Liver (tissue), 9 donors: ENCODE data around the gene RAC2. TPM values are rescaled to one million over a fixed set of nuclear protein-coding genes. Genes with fewer than 3 reads are reported as not detected.

Experiments
- DNase-seq: peaks from one replicate; pipeline ENCODE4 v3.0.0-alpha.2; 2017; ENCODE audit warnings: low spot score
- H3K27ac ChIP-seq, 2 donors: one replicate each; pipeline ENCODE4 v1.7.0; 2013; ENCODE audit warnings: inconsistent platforms in 2 of 2, low read length in 2 of 2, control low read depth in 1 of 2, low read depth in 1 of 2, mild to moderate bottlenecking in 1 of 2
- H3K27me3 ChIP-seq, 4 donors: one replicate each; pipeline versions ENCODE4 v1.6.1 to v1.7.0; 2013; ENCODE audit warnings: low read length in 3 of 4, inconsistent platforms in 1 of 4, mild to moderate bottlenecking in 1 of 4, moderate library complexity in 1 of 4; ENCODE audit not compliant: control insufficient read depth in 4 of 4, insufficient read depth in 4 of 4
- H3K36me3 ChIP-seq, 4 donors: one replicate each; pipeline versions ENCODE4 v1.6.1 to v1.7.0; 2013; ENCODE audit warnings: low read length in 3 of 4, mild to moderate bottlenecking in 3 of 4, low read depth in 1 of 4, moderate library complexity in 1 of 4; ENCODE audit not compliant: control insufficient read depth in 4 of 4, insufficient read depth in 3 of 4
- H3K4me1 ChIP-seq, 4 donors: one replicate each; pipeline versions ENCODE4 v1.6.1 to v1.7.0; 2013; ENCODE audit warnings: low read length in 3 of 4, mild to moderate bottlenecking in 3 of 4, moderate library complexity in 1 of 4; ENCODE audit not compliant: control insufficient read depth in 4 of 4, insufficient read depth in 4 of 4
- H3K4me3 ChIP-seq, 3 donors: one replicate each; pipeline versions ENCODE4 v1.6.1 to v1.7.0; 2013; ENCODE audit warnings: low read length in 3 of 3, control low read depth in 1 of 3, low read depth in 1 of 3, mild to moderate bottlenecking in 1 of 3
- H3K9ac ChIP-seq, 2 donors: one replicate each; pipeline ENCODE4 v1.7.0; 2013; ENCODE audit warnings: low read length in 2 of 2, mild to moderate bottlenecking in 2 of 2, moderate library complexity in 2 of 2, control low read depth in 1 of 2, low read depth in 1 of 2
- H3K9me3 ChIP-seq, 4 donors: one replicate each; pipeline versions ENCODE4 v1.6.1 to v1.7.0; 2013; ENCODE audit warnings: low read length in 3 of 4; ENCODE audit not compliant: control insufficient read depth in 4 of 4
- CTCF ChIP-seq: fragments of 150-350 bp; IDR thresholded peaks from 2 replicates; pipeline ENCODE4 v1.5.1; 2017; ENCODE audit warnings: improper control_type of control experiment, low read depth, low read length; ENCODE audit not compliant: missing input control
- EGR1 ChIP-seq, 2 donors: IDR thresholded peaks; 2 replicates each; pipeline ENCODE4 v1.6.1; 2016 to 2018; ENCODE audit warnings: antibody characterized with exemption in 2 of 2, low read depth in 2 of 2
- FOXA1 ChIP-seq: IDR thresholded peaks from 2 replicates; pipeline ENCODE4 v1.6.1; 2016; ENCODE audit warnings: antibody characterized with exemption
- GABPA ChIP-seq, 2 donors: IDR thresholded peaks in 1 of 2; conservative IDR thresholded peaks in 1 of 2; 2 replicates each; pipeline ENCODE4 v1.6.1; 2016; ENCODE audit warnings: antibody characterized with exemption in 2 of 2, mild to moderate bottlenecking in 1 of 2, moderate library complexity in 1 of 2
- HNF4A ChIP-seq, 2 donors: conservative IDR thresholded peaks; 2 replicates each; pipeline ENCODE4 v1.6.1; 2016; ENCODE audit warnings: antibody characterized with exemption in 2 of 2, mild to moderate bottlenecking in 2 of 2
- HNF4G ChIP-seq: IDR thresholded peaks from 2 replicates; pipeline ENCODE4 v1.6.1; 2016; ENCODE audit warnings: antibody characterized with exemption
- RAD21 ChIP-seq, 2 donors: IDR thresholded peaks; 2 replicates each; pipeline ENCODE4 v1.6.1; 2016; ENCODE audit warnings: antibody characterized with exemption in 2 of 2, mild to moderate bottlenecking in 2 of 2
- REST ChIP-seq: IDR thresholded peaks from 2 replicates; pipeline ENCODE4 v1.6.1; 2016; ENCODE audit warnings: antibody characterized with exemption, mild to moderate bottlenecking
- RXRA ChIP-seq, 2 donors: IDR thresholded peaks; 2 replicates each; pipeline ENCODE4 v1.6.1; 2017 to 2018; ENCODE audit warnings: antibody characterized with exemption in 2 of 2, mild to moderate bottlenecking in 1 of 2
- SP1 ChIP-seq: IDR thresholded peaks from 2 replicates; pipeline ENCODE4 v1.6.1; 2018; ENCODE audit warnings: antibody characterized with exemption, mild to moderate bottlenecking
- TAF1 ChIP-seq: conservative IDR thresholded peaks from 2 replicates; pipeline ENCODE4 v1.6.1; 2016; ENCODE audit warnings: antibody characterized with exemption, mild to moderate bottlenecking
- YY1 ChIP-seq: IDR thresholded peaks from 2 replicates; pipeline ENCODE4 v1.6.1; 2016; ENCODE audit warnings: antibody characterized with exemption, mild to moderate bottlenecking
- WGBS: extraction: QIAGEN DNeasy Blood & Tissue Kit; methylation state at CpG from one replicate; pipeline ENCODE4 v1.1.7; 2013; 5-methylcytosine and 5-hydroxymethylcytosine counted together
- polyA plus RNA-seq, 2 donors: library from polyadenylated mRNA; stranded (reverse) in 1 of 2; unstranded in 1 of 2; fragments of 200-250 nt in 1 of 2; fragments of >200 nt in 1 of 2; fragmentation: Nextera tagmentation in 1 of 2; extraction: Ambion mirVana in 1 of 2; gene quantifications; one replicate each; pipeline versions ENCODE4 v1.2.1 to v1.2.3, GENCODE V29; 2013 to 2015
- total RNA-seq, 2 donors: library from RNA; depleted of rRNA; stranded (reverse); fragments of >200 nt; gene quantifications; one replicate each; pipeline ENCODE4 v1.2.3, GENCODE V29; 2014
- TF ChIP-seq, protein P1 (sequence below): IDR thresholded peaks from 2 replicates; pipeline ENCODE4 v1.6.1; 2016; ENCODE audit warnings: antibody characterized with exemption
- TF ChIP-seq, protein P2 (sequence below): IDR thresholded peaks from 2 replicates; pipeline ENCODE4 v1.6.1; 2016; ENCODE audit warnings: antibody characterized with exemption
- TF ChIP-seq, protein P3 (sequence below): IDR thresholded peaks from 2 replicates; pipeline ENCODE4 v1.6.1; 2016; ENCODE audit warnings: antibody characterized with exemption
- donor health status: healthy.
- donor health status: healthy.
- donor health status: healthy.
- donor health status: healthy.
- donor health status: healthy.

The RAC2 gene
- total and polyA plus RNA-seq, 4 donors = 4.0 to 15.0 (median 7.4) TPM

- TF ChIP-seq REST (no peak), SP1 (no peak), GABPA (IDR thresholded peaks at IDR 0.05 in 1 of 2, conservative IDR thresholded peaks at IDR 0.05 in 1 of 2) (no peak), FOXA1 (no peak)
Observed at GRCh38 chr22:37241351-37242142, 2.5 kb downstream of the RAC2 start (continued).

DNA sequence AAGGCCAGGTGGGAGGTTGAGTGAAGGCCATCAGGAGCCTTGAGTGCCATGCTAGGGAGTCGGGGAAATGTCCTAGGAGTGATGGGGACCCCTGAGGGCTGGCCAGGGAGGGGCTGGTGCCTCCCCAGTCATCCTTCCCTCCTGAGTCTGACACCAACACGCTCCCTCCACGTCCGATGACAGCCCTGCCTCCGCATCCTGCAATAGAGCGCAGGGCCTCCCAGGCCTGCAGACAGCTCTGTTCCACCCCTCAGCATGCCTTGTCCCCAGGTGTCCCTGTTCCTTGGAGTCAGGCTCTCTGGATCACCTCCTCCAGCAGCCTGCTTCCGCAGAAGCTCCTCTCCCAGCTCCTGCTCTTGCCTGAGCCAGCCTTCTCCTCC, 3.1 kb downstream of the RAC2 start:
- peaks cover 0 to 3% (median 0%) of the 10 kb centered on the region in 4 donors for H3K4me1 ChIP-seq

More for the DNA sequence above, 3.1 kb downstream of the RAC2 start:
- Histone ChIP-seq H3K9me3 (no peaks in the 10 kb centered on the region), H3K27ac (no peak overlapping the region), H3K9ac (no peak overlapping the region), H3K27me3 (no peaks in the 10 kb centered on the region), H3K4me3 (no peak overlapping the region), H3K36me3 (no peaks in the 10 kb centered on the region)
- 82% methylated on average over 7 of the region's 7 CpGs for WGBS
- TF ChIP-seq GABPA (IDR thresholded peaks at IDR 0.05 in 1 of 2, conservative IDR thresholded peaks at IDR 0.05 in 1 of 2) (no peak), RXRA (IDR thresholded peaks at IDR 0.05) (no peak), YY1 (no peak), RAD21 (IDR thresholded peaks at IDR 0.05) (no peak), HNF4G (no peak), TAF1 (no peak), CTCF (no peak), EGR1 (IDR thresholded peaks at IDR 0.05; ENCODE audit: low read depth in 2 of 2) (no peak), HNF4A (conservative IDR thresholded peaks at IDR 0.05) (no peak), REST (no peak), FOXA1 (no peak)
- TF ChIP-seq, protein P1, sequence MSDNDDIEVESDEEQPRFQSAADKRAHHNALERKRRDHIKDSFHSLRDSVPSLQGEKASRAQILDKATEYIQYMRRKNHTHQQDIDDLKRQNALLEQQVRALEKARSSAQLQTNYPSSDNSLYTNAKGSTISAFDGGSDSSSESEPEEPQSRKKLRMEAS = no peak
- TF ChIP-seq, protein P2, sequence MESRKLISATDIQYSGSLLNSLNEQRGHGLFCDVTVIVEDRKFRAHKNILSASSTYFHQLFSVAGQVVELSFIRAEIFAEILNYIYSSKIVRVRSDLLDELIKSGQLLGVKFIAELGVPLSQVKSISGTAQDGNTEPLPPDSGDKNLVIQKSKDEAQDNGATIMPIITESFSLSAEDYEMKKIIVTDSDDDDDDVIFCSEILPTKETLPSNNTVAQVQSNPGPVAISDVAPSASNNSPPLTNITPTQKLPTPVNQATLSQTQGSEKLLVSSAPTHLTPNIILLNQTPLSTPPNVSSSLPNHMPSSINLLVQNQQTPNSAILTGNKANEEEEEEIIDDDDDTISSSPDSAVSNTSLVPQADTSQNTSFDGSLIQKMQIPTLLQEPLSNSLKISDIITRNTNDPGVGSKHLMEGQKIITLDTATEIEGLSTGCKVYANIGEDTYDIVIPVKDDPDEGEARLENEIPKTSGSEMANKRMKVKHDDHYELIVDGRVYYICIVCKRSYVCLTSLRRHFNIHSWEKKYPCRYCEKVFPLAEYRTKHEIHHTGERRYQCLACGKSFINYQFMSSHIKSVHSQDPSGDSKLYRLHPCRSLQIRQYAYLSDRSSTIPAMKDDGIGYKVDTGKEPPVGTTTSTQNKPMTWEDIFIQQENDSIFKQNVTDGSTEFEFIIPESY = no peak
- TF ChIP-seq, protein P3, sequence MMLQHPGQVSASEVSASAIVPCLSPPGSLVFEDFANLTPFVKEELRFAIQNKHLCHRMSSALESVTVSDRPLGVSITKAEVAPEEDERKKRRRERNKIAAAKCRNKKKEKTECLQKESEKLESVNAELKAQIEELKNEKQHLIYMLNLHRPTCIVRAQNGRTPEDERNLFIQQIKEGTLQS = no peak
- DNase-seq = no peak
